Lung (tissue), 12 donors: ENCODE measurements around the gene ZFP91. TPM values are rescaled to one million over a fixed set of nuclear protein-coding genes. Genes with fewer than 3 reads are reported as not detected.

ENCODE experiments used
- ATAC-seq: fragments of 200-7000 bp; cut with Tn5 transposase; one replicate; pipeline ENCODE4 v1.9.1; 2020; ENCODE audit warnings: moderate number of reproducible peaks; ENCODE audit not compliant: insufficient read depth, low FRiP score
- DNase-seq, 3 donors: peaks; one replicate each; pipeline ENCODE4 v3.0.0-alpha.2; 2013 to 2017
- H3K27ac ChIP-seq, 2 donors: one replicate each; pipeline ENCODE4 v1.5.1; 2013; ENCODE audit warnings: mild to moderate bottlenecking in 2 of 2, moderate library complexity in 2 of 2, control low read depth in 1 of 2, inconsistent platforms in 1 of 2, low read depth in 1 of 2, low read length in 1 of 2
- H3K27me3 ChIP-seq, 3 donors: one replicate each; pipeline ENCODE4 v1.5.1; 2013; ENCODE audit warnings: low read length in 2 of 3; ENCODE audit not compliant: control insufficient read depth in 3 of 3, insufficient read depth in 3 of 3
- H3K36me3 ChIP-seq, 4 donors: one replicate each; pipeline ENCODE4 v1.5.1; 2013; ENCODE audit warnings: low read length in 4 of 4, mild to moderate bottlenecking in 1 of 4, moderate library complexity in 1 of 4; ENCODE audit not compliant: control insufficient read depth in 4 of 4, insufficient read depth in 4 of 4
- H3K4me1 ChIP-seq, 5 donors: one replicate each; pipeline ENCODE4 v1.5.1; 2013; ENCODE audit warnings: low read length in 5 of 5, mild to moderate bottlenecking in 2 of 5, moderate library complexity in 1 of 5; ENCODE audit not compliant: control insufficient read depth in 5 of 5, insufficient read depth in 5 of 5
- H3K4me3 ChIP-seq: one replicate; pipeline ENCODE4 v1.5.1; 2013; ENCODE audit warnings: mild to moderate bottlenecking, control low read depth, moderate library complexity
- H3K9ac ChIP-seq, 2 donors: one replicate each; pipeline ENCODE4 v1.5.1; 2013; ENCODE audit warnings: low read length in 2 of 2, control low read depth in 1 of 2; ENCODE audit not compliant: insufficient read depth in 1 of 2
- H3K9me3 ChIP-seq, 4 donors: one replicate each; pipeline ENCODE4 v1.5.1; 2013; ENCODE audit warnings: low read length in 3 of 4, mild to moderate bottlenecking in 1 of 4, moderate library complexity in 1 of 4; ENCODE audit not compliant: control insufficient read depth in 4 of 4, insufficient read depth in 3 of 4
- WGBS, 2 donors: extraction: QIAGEN DNeasy Blood & Tissue Kit; methylation state at CpG; one replicate each; pipeline ENCODE4 v1.1.7; 2013; 5-methylcytosine and 5-hydroxymethylcytosine counted together
- polyA plus RNA-seq, 2 donors: library from polyadenylated mRNA; stranded (reverse); fragments of 200-250 nt; gene quantifications; one replicate each; pipeline ENCODE4 v1.2.1, GENCODE V29; 2013
- total RNA-seq, 2 donors: library from RNA; depleted of rRNA in 1 of 2; stranded (reverse); fragments of >200 nt in 1 of 2; gene quantifications; one replicate each; pipeline ENCODE4 v1.2.1, GENCODE V29; 2014 to 2021
- TF ChIP-seq, protein P1 (sequence below): IDR thresholded peaks from 2 replicates; pipeline ENCODE4 v1.5.1; 2012; ENCODE audit warnings: mild to moderate bottlenecking; ENCODE audit errors: control extremely low read depth, extremely low read depth
- donor health status: control.
- donor health status: control.
- donor health status: Bipolar disorder and iron deficiency.
- donor health status: healthy.
- donor health status: DM: yes; HTN: yes; CAD: no.

Gene ZFP91
- total and polyA plus RNA-seq, 4 donors = 11.1 to 47.0 (median 31.2) TPM

DNA sequence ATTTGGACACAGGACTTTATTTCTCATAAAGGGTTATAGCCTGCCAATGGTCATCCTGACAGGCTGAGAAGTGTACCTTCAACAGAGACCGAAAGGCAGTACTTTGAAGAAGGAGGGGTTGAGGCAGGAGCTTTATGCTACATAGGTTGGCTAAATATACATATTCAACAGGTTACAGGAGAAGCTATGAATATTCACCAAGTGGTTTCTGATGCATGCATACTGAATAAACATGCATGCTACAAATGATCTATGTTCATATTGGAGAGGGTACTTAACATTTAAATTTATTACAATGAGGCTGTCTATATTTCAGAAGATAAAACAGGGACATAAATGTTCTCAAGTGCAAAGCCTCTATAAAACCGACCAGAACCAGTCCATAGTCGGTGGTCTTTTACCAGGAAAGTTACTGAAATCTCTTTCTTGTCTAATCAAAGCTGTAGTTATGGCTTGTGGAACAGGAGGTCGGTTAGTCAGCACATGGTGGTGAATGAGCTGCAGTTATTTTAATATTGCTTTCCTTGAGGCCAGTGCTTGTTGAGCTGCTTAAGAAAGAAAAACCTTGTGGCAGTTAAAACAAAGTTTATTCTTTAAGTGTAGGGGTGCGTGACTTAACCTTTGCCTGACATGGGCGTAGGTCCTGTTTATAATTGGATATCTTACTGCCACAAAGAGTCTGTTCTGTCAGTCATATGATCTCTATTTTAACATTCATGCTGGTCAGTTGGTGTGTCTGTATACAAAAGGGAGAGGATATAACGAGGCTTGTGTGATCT lies 63.1 kb downstream of the ZFP91 start:
- ATAC-seq = no peak
- Histone ChIP-seq H3K27ac (no peak overlapping the region), H3K27me3 (no peaks in the 10 kb centered on the region), H3K9me3 (peaks cover 0 to 9% (median 1%) of the 10 kb centered on the region in 4 donors), H3K36me3 (no peaks in the 10 kb centered on the region), H3K4me1 (peaks cover 0 to 6% (median 0%) of the 10 kb centered on the region in 5 donors), H3K9ac (no peak overlapping the region), H3K4me3 (no peak overlapping the region)
- WGBS, 2 donors = 76 to 80% methylated on average over 7 of the region's 7 CpGs
- DNase-seq = no peak
- TF ChIP-seq, protein P1, sequence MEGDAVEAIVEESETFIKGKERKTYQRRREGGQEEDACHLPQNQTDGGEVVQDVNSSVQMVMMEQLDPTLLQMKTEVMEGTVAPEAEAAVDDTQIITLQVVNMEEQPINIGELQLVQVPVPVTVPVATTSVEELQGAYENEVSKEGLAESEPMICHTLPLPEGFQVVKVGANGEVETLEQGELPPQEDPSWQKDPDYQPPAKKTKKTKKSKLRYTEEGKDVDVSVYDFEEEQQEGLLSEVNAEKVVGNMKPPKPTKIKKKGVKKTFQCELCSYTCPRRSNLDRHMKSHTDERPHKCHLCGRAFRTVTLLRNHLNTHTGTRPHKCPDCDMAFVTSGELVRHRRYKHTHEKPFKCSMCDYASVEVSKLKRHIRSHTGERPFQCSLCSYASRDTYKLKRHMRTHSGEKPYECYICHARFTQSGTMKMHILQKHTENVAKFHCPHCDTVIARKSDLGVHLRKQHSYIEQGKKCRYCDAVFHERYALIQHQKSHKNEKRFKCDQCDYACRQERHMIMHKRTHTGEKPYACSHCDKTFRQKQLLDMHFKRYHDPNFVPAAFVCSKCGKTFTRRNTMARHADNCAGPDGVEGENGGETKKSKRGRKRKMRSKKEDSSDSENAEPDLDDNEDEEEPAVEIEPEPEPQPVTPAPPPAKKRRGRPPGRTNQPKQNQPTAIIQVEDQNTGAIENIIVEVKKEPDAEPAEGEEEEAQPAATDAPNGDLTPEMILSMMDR = no peak

DNA sequence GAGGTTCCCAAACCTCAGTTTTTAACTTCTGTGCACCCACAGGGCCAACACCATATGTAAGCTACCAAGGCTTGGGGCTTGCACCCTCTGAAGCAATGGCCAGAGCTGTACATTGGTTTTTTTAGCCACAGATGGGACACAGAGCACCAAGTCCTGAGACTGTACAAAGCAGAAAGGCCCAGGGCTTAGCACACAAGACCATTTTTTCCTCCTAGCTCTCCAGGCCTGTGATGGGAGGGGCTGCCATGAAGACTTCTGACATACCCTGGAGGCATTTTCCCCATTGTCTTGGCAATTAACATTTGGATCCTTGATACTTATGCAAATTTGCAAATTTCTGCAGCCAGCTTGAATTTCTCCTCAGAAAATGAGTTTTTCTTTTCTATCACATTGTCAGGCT lies 67.0 kb downstream of the ZFP91 start:
- Histone ChIP-seq H3K4me3 (no peak overlapping the region), H3K9me3 (peaks cover 0 to 13% (median 1%) of the 10 kb centered on the region in 4 donors), H3K4me1 (peaks cover 0 to 3% (median 0%) of the 10 kb centered on the region in 5 donors), H3K36me3 (no peaks in the 10 kb centered on the region), H3K27ac (no peak overlapping the region), H3K9ac (no peak overlapping the region), H3K27me3 (no peaks in the 10 kb centered on the region)
- TF ChIP-seq, protein P1 = no peak
- ATAC-seq (no peak), DNase-seq (no peak)

DNA sequence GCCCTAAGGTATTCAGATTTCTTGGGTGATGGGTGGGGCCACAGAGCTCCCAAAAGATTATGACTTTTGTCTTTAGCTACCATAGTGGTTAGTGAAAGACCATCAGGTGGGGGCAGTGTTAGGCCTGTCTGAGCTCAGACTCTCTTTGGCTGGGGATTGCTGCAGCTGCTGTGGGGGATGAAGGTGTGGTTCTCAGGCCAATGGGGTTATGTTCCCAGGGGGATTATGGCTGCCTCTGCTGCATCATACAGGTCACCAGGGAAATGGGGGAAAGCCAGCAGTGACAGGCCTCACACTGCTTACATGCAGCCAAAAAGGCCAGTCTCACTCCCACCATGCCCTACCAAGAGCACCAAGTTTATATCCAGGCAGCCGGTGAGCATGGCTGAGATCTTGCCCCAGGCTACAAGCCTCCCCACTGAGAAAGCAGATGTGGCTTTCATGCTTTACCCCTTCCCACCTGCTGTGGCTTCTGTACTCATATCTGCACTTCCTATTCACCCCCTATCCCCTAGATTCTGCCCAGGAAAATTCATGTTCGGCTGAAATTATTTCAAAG lies 68.4 kb downstream of the ZFP91 start:
- no peak overlapping the region for H3K9ac ChIP-seq
- H3K4me3 ChIP-seq = no peak overlapping the region
- TF ChIP-seq, protein P1 = no peak
- no peak for ATAC-seq
- H3K4me1 ChIP-seq = peaks cover 0 to 1% (median 0%) of the 10 kb centered on the region in 5 donors
- H3K27ac ChIP-seq = no peak overlapping the region
- no peaks in the 10 kb centered on the region for H3K36me3 ChIP-seq
- WGBS, 2 donors = 71 to 72% methylated on average over 2 of the region's 2 CpGs
- no peaks in the 10 kb centered on the region for H3K27me3 ChIP-seq
- DNase-seq = no peak
- peaks cover 0 to 13% (median 1%) of the 10 kb centered on the region in 4 donors for H3K9me3 ChIP-seq
